ENCODE measurements around the gene NUB1. TPM values are rescaled to one million over a fixed set of nuclear protein-coding genes. Genes with fewer than 3 reads are reported as not detected.

NUB1 gene
- total and polyA plus RNA-seq, 7 experiments from 2014 or later: 58.1 to 116 (median 80.1) TPM

DNA sequence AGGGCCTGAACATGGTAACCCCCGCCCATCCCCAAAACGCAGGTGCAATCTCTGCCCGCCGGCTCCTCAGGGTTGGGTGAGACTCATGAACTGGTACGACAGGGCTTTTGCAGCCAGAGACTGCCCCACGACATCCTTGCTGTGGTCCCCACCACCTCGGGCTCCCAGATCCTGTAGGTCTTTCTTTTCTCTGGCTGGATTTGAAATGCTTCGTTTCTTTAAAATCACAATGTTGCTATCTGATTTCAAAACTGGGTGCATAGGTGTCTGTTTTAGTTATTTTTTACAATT is 46.3 kb downstream of the NUB1 start:
- H3K9me3 Mint-ChIP-seq: peaks cover 0 to 2% (median 0%) of the 10 kb centered on the region in 11 donors
- intact Hi-C loops (cut with micrococcal nuclease): no loop called here
- peaks cover 0 to 7% (median 0%) of the 10 kb centered on the region in 5 donors for H3K36me3 Mint-ChIP-seq
- peaks cover 5 to 19% (median 11%) of the 10 kb centered on the region in 5 donors for H3K27me3 Mint-ChIP-seq
- Histone ChIP-seq H3K27me3 (ENCODE audit: control insufficient read depth in 2 of 2, insufficient read depth in 2 of 2, low read length in 2 of 2) (no peaks in the 10 kb centered on the region), H3K4me1 (ENCODE audit: control insufficient read depth in 2 of 2, insufficient read depth in 2 of 2, low read length in 2 of 2) (no peaks in the 10 kb centered on the region), H3K27ac (ENCODE audit: low read depth, low read length) (no peak overlapping the region), H3K9me3 (ENCODE audit: control insufficient read depth in 2 of 3, low read length in 3 of 3) (no peaks in the 10 kb centered on the region), H3K36me3 (ENCODE audit: control insufficient read depth in 2 of 3, insufficient read depth in 3 of 3, low read length in 3 of 3) (no peaks in the 10 kb centered on the region), H3K4me3 (ENCODE audit: low read length) (no peak overlapping the region)
- H3K4me1 Mint-ChIP-seq: peaks cover 0 to 10% (median 6%) of the 10 kb centered on the region in 7 donors
- DNase-seq: no peak
- no peak overlapping the region for H3K27ac Mint-ChIP-seq
- ChIA-PET POLR2A (no interaction called here), CTCF (interaction anchor here (1.1 kb wide), 1 partner anchor 19 kb away, joined by 3 read pairs; no protein-coding TSS in a partner anchor)
- ATAC-seq: no peak
- no peak overlapping the region for H3K4me3 Mint-ChIP-seq

DNA sequence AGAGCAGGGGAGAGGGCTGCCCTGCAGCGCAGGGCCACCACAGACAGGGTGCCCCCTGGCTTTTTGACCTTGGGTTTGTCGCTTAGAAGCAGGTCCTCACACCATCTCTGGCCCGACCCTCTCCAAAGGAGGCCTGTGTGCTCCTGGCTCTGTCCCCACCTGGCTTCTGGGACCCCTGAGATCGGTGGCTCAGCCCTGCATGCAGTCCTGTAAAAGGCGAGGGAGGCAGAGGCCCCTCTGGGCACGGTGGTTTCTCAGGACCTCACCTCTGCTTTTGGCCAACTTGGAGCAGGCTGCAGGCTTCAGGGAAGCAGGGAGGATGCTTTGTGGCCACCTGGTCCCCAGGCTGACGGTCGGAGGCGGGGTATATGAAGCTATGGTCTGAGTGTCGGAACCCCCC is 46.8 kb downstream of the NUB1 start:
- no peaks in the 10 kb centered on the region for H3K9me3 ChIP-seq (ENCODE audit: control insufficient read depth in 2 of 3, low read length in 3 of 3)
- ChIA-PET CTCF (no interaction called here), POLR2A (no interaction called here)
- Mint-ChIP-seq H3K36me3 (peaks cover 0 to 7% (median 0%) of the 10 kb centered on the region in 5 donors), H3K27me3 (peaks cover 5 to 15% (median 11%) of the 10 kb centered on the region in 5 donors), H3K27ac (peak overlapping the region in 1 of 9 donors; percentile 41), H3K9me3 (peaks cover 0 to 2% (median 0%) of the 10 kb centered on the region in 11 donors), H3K4me1 (peaks cover 0 to 10% (median 6%) of the 10 kb centered on the region in 7 donors), H3K4me3 (no peak overlapping the region)
- H3K4me1 ChIP-seq (ENCODE audit: control insufficient read depth in 2 of 2, insufficient read depth in 2 of 2, low read length in 2 of 2): no peaks in the 10 kb centered on the region
- H3K27me3 ChIP-seq (ENCODE audit: control insufficient read depth in 2 of 2, insufficient read depth in 2 of 2, low read length in 2 of 2): no peaks in the 10 kb centered on the region
- ATAC-seq (no peak), DNase-seq (no peak)
- H3K27ac ChIP-seq (ENCODE audit: low read depth, low read length): no peak overlapping the region
- no peak overlapping the region for H3K4me3 ChIP-seq (ENCODE audit: low read length)
- no peaks in the 10 kb centered on the region for H3K36me3 ChIP-seq (ENCODE audit: control insufficient read depth in 2 of 3, insufficient read depth in 3 of 3, low read length in 3 of 3)
- intact Hi-C loops (cut with micrococcal nuclease): no loop called here

DNA sequence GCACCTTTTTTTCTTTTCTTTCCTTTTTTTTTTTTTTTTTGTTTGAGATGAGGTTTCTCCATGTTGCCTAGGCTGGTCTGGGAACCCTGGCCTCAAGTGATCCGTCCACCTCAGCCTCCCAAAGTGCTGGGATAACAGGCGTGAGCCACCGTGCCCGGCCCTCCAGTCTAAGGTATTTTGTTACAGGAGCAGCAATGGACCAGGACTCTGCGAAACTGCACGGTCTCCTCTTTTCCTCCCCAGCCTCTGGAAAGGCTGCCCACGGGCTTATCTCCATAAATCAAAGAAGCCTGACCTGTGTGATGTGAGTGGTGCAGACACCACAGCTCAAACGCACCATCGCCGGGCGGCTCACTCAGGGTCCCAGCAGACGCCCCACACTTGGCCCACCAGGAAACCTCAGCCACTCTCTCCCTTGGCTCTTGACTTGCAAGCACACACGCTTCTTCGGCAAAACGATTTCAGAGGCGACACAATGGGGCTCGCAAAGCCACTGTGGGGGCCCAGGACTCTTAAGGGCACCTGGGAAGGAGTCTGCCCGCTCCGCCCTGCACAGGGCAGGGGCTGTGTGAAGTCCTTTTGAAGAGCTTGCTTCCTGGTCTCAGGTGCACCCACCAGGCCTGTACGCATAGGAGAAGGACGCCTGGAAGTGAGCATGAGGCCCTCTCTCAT is 47.6 kb downstream of the NUB1 start:
- Mint-ChIP-seq H3K27me3 (peaks cover under 1 to 12% (median 7%) of the 10 kb centered on the region in 5 donors), H3K4me1 (peaks cover 0 to 10% (median 6%) of the 10 kb centered on the region in 7 donors), H3K4me3 (no peak overlapping the region), H3K27ac (no peak overlapping the region), H3K9me3 (no peaks in the 10 kb centered on the region), H3K36me3 (peaks cover 0 to 5% (median 0%) of the 10 kb centered on the region in 5 donors)
- Histone ChIP-seq H3K9me3 (ENCODE audit: control insufficient read depth in 2 of 3, low read length in 3 of 3) (no peaks in the 10 kb centered on the region), H3K36me3 (ENCODE audit: control insufficient read depth in 2 of 3, insufficient read depth in 3 of 3, low read length in 3 of 3) (no peaks in the 10 kb centered on the region), H3K27ac (ENCODE audit: low read depth, low read length) (no peak overlapping the region), H3K27me3 (ENCODE audit: control insufficient read depth in 2 of 2, insufficient read depth in 2 of 2, low read length in 2 of 2) (no peaks in the 10 kb centered on the region), H3K4me3 (ENCODE audit: low read length) (no peak overlapping the region), H3K4me1 (ENCODE audit: control insufficient read depth in 2 of 2, insufficient read depth in 2 of 2, low read length in 2 of 2) (no peaks in the 10 kb centered on the region)
- DNase-seq (no peak), ATAC-seq (no peak)
- ChIA-PET CTCF (no interaction called here), POLR2A (no interaction called here)
- intact Hi-C loops (cut with micrococcal nuclease): no loop called here

DNA sequence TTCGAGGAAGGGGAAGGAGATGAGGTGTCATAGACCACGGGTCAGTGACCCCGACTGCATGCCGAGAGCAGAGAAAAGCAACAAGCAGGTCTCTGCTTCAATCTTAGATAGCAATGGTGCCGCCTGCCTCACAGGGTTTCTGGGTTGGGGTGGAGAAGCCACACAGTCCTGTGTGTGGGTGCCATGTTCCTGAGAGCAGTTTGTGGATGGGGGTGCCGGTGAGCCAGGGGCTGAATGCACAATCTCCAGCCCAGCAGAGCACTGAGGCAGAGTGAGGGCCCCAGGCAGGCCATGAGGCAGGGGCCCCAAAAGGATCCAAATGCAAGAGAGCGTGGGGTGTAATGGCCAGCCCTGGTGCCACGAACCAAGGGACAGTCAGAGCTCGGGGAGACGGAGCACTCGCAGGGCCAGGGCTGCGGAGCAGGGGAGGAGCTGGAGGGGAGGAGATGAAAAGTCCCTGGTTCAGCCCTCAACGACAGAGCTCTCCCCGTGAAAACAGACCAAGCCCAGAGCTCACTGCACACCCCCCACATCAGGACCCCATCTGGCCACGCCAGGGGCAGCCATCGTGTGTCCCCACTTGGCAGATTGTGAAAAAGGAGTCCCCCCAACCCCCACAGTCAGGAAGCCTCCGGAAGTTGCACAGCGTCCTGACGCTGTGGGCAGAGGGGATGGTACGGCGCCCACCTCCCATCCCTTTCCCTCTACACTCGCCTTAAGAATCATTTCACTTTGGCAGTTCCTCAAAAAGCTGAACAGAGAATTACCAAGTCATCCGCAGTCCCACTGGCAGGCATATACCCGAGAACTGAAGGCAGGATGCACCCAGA is 48.4 kb downstream of the NUB1 start:
- intact Hi-C loops (cut with micrococcal nuclease): no loop called here
- ChIA-PET CTCF (no interaction called here), POLR2A (no interaction called here)
- Mint-ChIP-seq H3K4me3 (peak overlapping the region in 2 of 10 donors; percentile 4 to 65), H3K4me1 (peaks cover 0 to 10% (median 6%) of the 10 kb centered on the region in 7 donors), H3K9me3 (no peaks in the 10 kb centered on the region), H3K36me3 (no peaks in the 10 kb centered on the region), H3K27ac (no peak overlapping the region), H3K27me3 (peaks cover 0 to 8% (median 4%) of the 10 kb centered on the region in 5 donors)
- Histone ChIP-seq H3K27ac (ENCODE audit: low read depth, low read length) (no peak overlapping the region), H3K9me3 (ENCODE audit: control insufficient read depth in 2 of 3, low read length in 3 of 3) (no peaks in the 10 kb centered on the region), H3K36me3 (ENCODE audit: control insufficient read depth in 2 of 3, insufficient read depth in 3 of 3, low read length in 3 of 3) (no peaks in the 10 kb centered on the region), H3K4me1 (ENCODE audit: control insufficient read depth in 2 of 2, insufficient read depth in 2 of 2, low read length in 2 of 2) (no peaks in the 10 kb centered on the region), H3K27me3 (ENCODE audit: control insufficient read depth in 2 of 2, insufficient read depth in 2 of 2, low read length in 2 of 2) (no peaks in the 10 kb centered on the region), H3K4me3 (ENCODE audit: low read length) (no peak overlapping the region)
- ATAC-seq (no peak), DNase-seq (no peak)

DNA sequence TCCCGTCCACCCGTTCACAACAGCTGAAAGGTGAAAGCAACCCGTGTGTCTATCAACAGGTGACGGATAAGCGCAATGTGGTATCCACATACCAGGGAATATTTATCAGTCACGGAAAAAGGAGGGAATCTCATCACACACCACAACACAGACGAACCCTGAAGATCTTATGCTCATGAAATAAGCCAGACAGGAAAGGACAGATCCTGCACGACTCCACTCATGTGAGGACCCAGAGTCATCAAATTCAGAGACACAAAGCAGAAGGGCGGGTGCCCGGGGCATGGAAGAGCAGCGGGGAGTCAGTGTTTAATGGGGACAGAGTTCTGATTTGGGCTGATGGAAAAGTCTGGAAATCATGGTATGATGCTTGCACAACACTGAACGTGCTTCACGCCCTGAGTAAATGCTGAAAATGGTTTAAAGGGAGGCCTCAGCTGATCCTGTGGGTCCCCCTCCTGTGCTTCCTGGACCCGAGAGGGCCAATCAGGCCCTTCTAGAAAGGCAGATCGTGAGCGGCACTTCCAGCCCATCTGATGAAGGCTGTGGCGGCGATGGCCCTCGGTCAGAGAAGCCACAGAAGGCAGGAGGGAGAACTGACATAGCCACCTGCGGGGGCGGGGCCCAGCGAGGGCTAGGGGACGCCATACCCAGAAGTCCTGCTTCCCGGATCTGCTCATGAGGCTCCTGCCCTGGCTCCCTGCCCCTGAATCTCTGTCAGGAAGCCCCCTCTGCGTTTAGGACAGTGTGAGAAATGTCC is 49.2 kb downstream of the NUB1 start:
- ATAC-seq: no peak
- Mint-ChIP-seq H3K4me3 (peak overlapping the region in 2 of 10 donors; percentile 4 to 65), H3K9me3 (no peaks in the 10 kb centered on the region), H3K27me3 (peaks cover 0 to 8% (median 4%) of the 10 kb centered on the region in 5 donors), H3K27ac (no peak overlapping the region), H3K36me3 (no peaks in the 10 kb centered on the region), H3K4me1 (peaks cover 0 to 10% (median 6%) of the 10 kb centered on the region in 7 donors)
- Histone ChIP-seq H3K4me3 (ENCODE audit: low read length) (no peak overlapping the region), H3K27me3 (ENCODE audit: control insufficient read depth in 2 of 2, insufficient read depth in 2 of 2, low read length in 2 of 2) (no peaks in the 10 kb centered on the region), H3K4me1 (ENCODE audit: control insufficient read depth in 2 of 2, insufficient read depth in 2 of 2, low read length in 2 of 2) (no peaks in the 10 kb centered on the region), H3K27ac (ENCODE audit: low read depth, low read length) (no peak overlapping the region), H3K9me3 (ENCODE audit: control insufficient read depth in 2 of 3, low read length in 3 of 3) (no peaks in the 10 kb centered on the region), H3K36me3 (ENCODE audit: control insufficient read depth in 2 of 3, insufficient read depth in 3 of 3, low read length in 3 of 3) (no peaks in the 10 kb centered on the region)
- no peak for DNase-seq
- ChIA-PET POLR2A (no interaction called here), CTCF (no interaction called here)
- intact Hi-C loops (cut with micrococcal nuclease): no loop called here

DNA sequence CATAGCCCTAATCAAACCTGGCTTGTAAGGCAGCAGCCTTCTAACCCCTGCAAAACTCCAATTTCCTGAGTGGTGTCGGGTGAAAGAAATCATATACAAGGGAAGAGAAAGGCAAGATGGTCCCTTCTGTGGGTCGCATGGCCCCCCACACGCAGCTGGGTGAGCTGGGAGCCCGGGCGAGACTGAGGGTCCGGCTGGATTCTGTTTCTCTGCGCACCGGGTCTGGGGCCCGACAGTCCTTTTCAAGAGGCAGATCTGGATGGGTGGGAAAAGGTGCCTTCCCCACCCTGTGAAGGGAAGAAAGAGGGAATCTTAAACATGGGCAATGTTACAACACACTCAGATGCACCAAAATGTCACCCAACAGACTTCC is 49.7 kb downstream of the NUB1 start:
- H3K27me3 Mint-ChIP-seq: peaks cover 0 to 8% (median 4%) of the 10 kb centered on the region in 5 donors
- POLR2A ChIA-PET: no interaction called here
- peaks cover 0 to 10% (median 6%) of the 10 kb centered on the region in 7 donors for H3K4me1 Mint-ChIP-seq
- CTCF ChIA-PET: no interaction called here
- Histone ChIP-seq H3K9me3 (ENCODE audit: control insufficient read depth in 2 of 3, low read length in 3 of 3) (no peaks in the 10 kb centered on the region), H3K4me3 (ENCODE audit: low read length) (no peak overlapping the region), H3K36me3 (ENCODE audit: control insufficient read depth in 2 of 3, insufficient read depth in 3 of 3, low read length in 3 of 3) (no peaks in the 10 kb centered on the region), H3K27me3 (ENCODE audit: control insufficient read depth in 2 of 2, insufficient read depth in 2 of 2, low read length in 2 of 2) (no peaks in the 10 kb centered on the region), H3K27ac (ENCODE audit: low read depth, low read length) (no peak overlapping the region), H3K4me1 (ENCODE audit: control insufficient read depth in 2 of 2, insufficient read depth in 2 of 2, low read length in 2 of 2) (no peaks in the 10 kb centered on the region)
- no peak for DNase-seq
- H3K4me3 Mint-ChIP-seq: no peak overlapping the region
- intact Hi-C loops (cut with micrococcal nuclease): no loop called here
- no peak overlapping the region for H3K27ac Mint-ChIP-seq
- ATAC-seq: no peak
- H3K9me3 Mint-ChIP-seq: no peaks in the 10 kb centered on the region
- H3K36me3 Mint-ChIP-seq: no peaks in the 10 kb centered on the region
